HEK293T (cell line): ENCODE results near the gene GARNL3.

Source experiments
- CTCF ChIA-PET: fragments of 350-600 bp; formaldehyde crosslinking; extraction: SDS; loops from one replicate; lab custom pipeline; 2021; ENCODE audit warnings: antibody characterized with exemption, inconsistent platforms; lab: Yijun Ruan, JAX
- POLR2A ChIA-PET: fragments of 350-600 bp; formaldehyde crosslinking; extraction: SDS; loops from one replicate; lab custom pipeline; 2020; ENCODE audit warnings: antibody characterized with exemption, inconsistent platforms; lab: Yijun Ruan, JAX
- DNase-seq: peaks from one replicate; pipeline ENCODE4 v3.0.0; 2012; ENCODE audit warnings: mixed read lengths; ENCODE audit errors: extremely low spot score
- ARNT ChIP-seq: fragments of 450-650 bp; IDR thresholded peaks from 2 replicates; pipeline ENCODE4 v1.6.1; 2017; ENCODE audit warnings: mild to moderate bottlenecking
- BHLHE40 ChIP-seq: fragments of 450-650 bp; IDR thresholded peaks from 2 replicates; pipeline ENCODE4 v1.6.1; 2016; ENCODE audit warnings: mild to moderate bottlenecking, moderate library complexity, borderline replicate concordance
- CTBP1 ChIP-seq: fragments of 450-650 bp; IDR thresholded peaks from 2 replicates; pipeline ENCODE4 v1.6.1; 2016; ENCODE audit warnings: borderline replicate concordance
- ELF4 ChIP-seq: fragments of 450-650 bp; IDR thresholded peaks from 2 replicates; pipeline ENCODE4 v1.6.1; 2017; ENCODE audit warnings: antibody characterized with exemption
- FOXA1 ChIP-seq: fragments of 450-650 bp; IDR thresholded peaks from 2 replicates; pipeline ENCODE4 v1.6.1; 2016; ENCODE audit warnings: mild to moderate bottlenecking
- FOXK2 ChIP-seq: fragments of 450-650 bp; IDR thresholded peaks from 2 replicates; pipeline ENCODE4 v1.6.1; 2016; ENCODE audit warnings: mild to moderate bottlenecking
- FOXM1 ChIP-seq: fragments of 450-650 bp; IDR thresholded peaks from 2 replicates; pipeline ENCODE4 v1.6.1; 2017; ENCODE audit warnings: mild to moderate bottlenecking, borderline replicate concordance
- HDGF ChIP-seq: fragments of 450-650 bp; IDR thresholded peaks from 2 replicates; pipeline ENCODE4 v1.6.1; 2017; ENCODE audit warnings: antibody characterized with exemption, borderline replicate concordance
- L3MBTL2 ChIP-seq: fragments of 450-650 bp; conservative IDR thresholded peaks from 2 replicates; pipeline ENCODE4 v1.6.1; 2016; ENCODE audit warnings: mild to moderate bottlenecking
- LEF1 ChIP-seq: fragments of 450-650 bp; IDR thresholded peaks from 2 replicates; pipeline ENCODE4 v1.6.1; 2017; ENCODE audit warnings: mild to moderate bottlenecking, borderline replicate concordance
- NFRKB ChIP-seq: fragments of 450-650 bp; IDR thresholded peaks from 2 replicates; pipeline ENCODE4 v1.6.1; 2016; ENCODE audit warnings: mild to moderate bottlenecking, moderate library complexity
- PKNOX1 ChIP-seq: fragments of 450-650 bp; IDR thresholded peaks from 2 replicates; pipeline ENCODE4 v1.6.1; 2016
- SP1 ChIP-seq: fragments of 450-650 bp; IDR thresholded peaks from 2 replicates; pipeline ENCODE4 v1.6.1; 2017
- SUZ12 ChIP-seq: fragments of 450-650 bp; IDR thresholded peaks from 2 replicates; pipeline ENCODE4 v1.6.1; 2016; ENCODE audit warnings: mild to moderate bottlenecking
- TARDBP ChIP-seq: fragments of 450-650 bp; IDR thresholded peaks from 2 replicates; pipeline ENCODE4 v1.6.1; 2016
- ZNF384 ChIP-seq: fragments of 450-650 bp; IDR thresholded peaks from 2 replicates; pipeline ENCODE4 v1.6.1; 2016

GARNL3 gene

GRCh38 chr9:127334725-127335124, 70.2 kb downstream of the GARNL3 start:
- no peak for DNase-seq
- POLR2A ChIA-PET = no interaction called here
- CTCF ChIA-PET = no interaction called here
- TF ChIP-seq NFRKB (no peak), FOXM1 (no peak), LEF1 (no peak), BHLHE40 (no peak), FOXA1 (no peak), FOXK2 (no peak), HDGF (no peak), PKNOX1 (no peak), ARNT (no peak), TARDBP (no peak), SP1 (no peak), ZNF384 (no peak), SUZ12 (no peak), CTBP1 (no peak), ELF4 (no peak)

- no peak for DNase-seq
- ChIA-PET CTCF (no interaction called here), POLR2A (no interaction called here)
- TF ChIP-seq SP1 (no peak), TARDBP (no peak), PKNOX1 (no peak), FOXA1 (no peak), CTBP1 (no peak), BHLHE40 (no peak), HDGF (no peak), L3MBTL2 (no peak), ELF4 (no peak), SUZ12 (no peak), LEF1 (no peak), NFRKB (no peak), FOXM1 (no peak), ARNT (no peak), FOXK2 (no peak), ZNF384 (no peak)
Observed at GRCh38 chr9:127336086-127336485, 71.5 kb downstream of the GARNL3 start.

DNA sequence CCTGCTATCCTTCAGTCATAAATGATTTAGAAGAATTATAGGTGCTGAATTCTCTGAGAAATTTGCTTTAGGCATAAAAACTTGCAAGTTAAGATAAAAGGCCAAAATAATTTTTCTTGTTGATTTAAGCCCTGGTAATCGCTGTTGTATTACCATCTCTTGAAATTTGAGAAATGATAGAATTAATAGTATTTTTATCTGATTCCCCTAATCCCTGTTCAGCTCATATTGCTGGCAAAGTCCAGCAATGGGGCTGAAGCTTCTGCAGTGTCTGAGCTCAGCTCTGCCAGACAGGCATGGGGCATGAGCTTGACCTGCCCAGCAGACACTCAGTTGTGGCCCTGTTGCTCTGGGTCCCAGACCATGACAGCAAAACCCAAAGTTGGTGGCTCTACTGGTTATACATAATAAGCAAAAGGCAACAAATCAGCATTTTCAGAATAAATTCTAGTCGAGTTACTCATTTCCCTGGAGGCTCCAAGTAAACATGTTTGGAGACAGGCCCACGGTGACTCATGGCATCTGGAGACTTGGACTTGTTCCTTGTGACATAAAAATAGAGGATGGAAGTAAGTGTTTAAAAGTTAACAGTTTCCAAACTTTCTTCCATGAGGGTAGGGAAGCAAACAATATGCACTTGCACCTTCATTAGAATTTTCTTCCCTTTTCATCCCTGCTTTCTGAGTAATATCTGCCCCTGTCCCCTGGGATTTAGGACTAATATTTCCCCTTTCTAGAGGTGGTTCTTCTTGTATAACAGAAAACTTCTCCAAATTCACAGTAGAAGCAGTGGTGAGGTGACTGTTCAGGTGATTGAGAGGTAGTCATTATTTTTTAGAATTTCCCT, 72.2 kb downstream of the GARNL3 start:
- ChIA-PET CTCF (no interaction called here), POLR2A (no interaction called here)
- TF ChIP-seq FOXK2 (no peak), BHLHE40 (no peak), HDGF (no peak), L3MBTL2 (no peak), SUZ12 (no peak), FOXM1 (no peak), FOXA1 (no peak), ELF4 (no peak), LEF1 (no peak), ZNF384 (no peak), NFRKB (no peak)
- DNase-seq = no peak

- DNase-seq = no peak
- CTCF ChIA-PET = no interaction called here
- POLR2A ChIA-PET = no interaction called here
- TF ChIP-seq BHLHE40 = no peak
- TF ChIP-seq SP1 = no peak
- TF ChIP-seq FOXK2 = no peak
- no peak for TF ChIP-seq SUZ12
- TF ChIP-seq ELF4 = no peak
- TF ChIP-seq NFRKB = no peak
- no peak for TF ChIP-seq LEF1
- TF ChIP-seq ZNF384 = no peak
- TF ChIP-seq FOXM1 = no peak
- no peak for TF ChIP-seq FOXA1
- no peak for TF ChIP-seq CTBP1
- no peak for TF ChIP-seq HDGF
- TF ChIP-seq L3MBTL2 = no peak
- TF ChIP-seq ARNT = no peak
Observed at GRCh38 chr9:127340721-127341120, 76.1 kb downstream of the GARNL3 start.

GRCh38 chr9:127341152-127341551, 76.6 kb downstream of the GARNL3 start:
- no peak for TF ChIP-seq ZNF384
- TF ChIP-seq FOXA1 = no peak
- TF ChIP-seq BHLHE40 = no peak
- no peak for TF ChIP-seq NFRKB
- ChIA-PET POLR2A (no interaction called here), CTCF (interaction anchor here (0.6 kb wide), 1 partner anchor 110 kb away, joined by 3 read pairs; no protein-coding TSS in a partner anchor)
- DNase-seq = no peak

GRCh38 chr9:127344368-127345000, 79.9 kb downstream of the GARNL3 start:
- ChIA-PET POLR2A (no interaction called here), CTCF (no interaction called here)
- TF ChIP-seq ZNF384 = no peak
- TF ChIP-seq L3MBTL2 = no peak
- no peak for TF ChIP-seq FOXA1
- TF ChIP-seq LEF1 = no peak
- no peak for TF ChIP-seq NFRKB
- no peak for TF ChIP-seq TARDBP
- TF ChIP-seq HDGF = no peak
- no peak for TF ChIP-seq FOXK2
- no peak for TF ChIP-seq PKNOX1
- no peak for TF ChIP-seq ELF4
- no peak for TF ChIP-seq SP1
- TF ChIP-seq SUZ12 = no peak
- no peak for TF ChIP-seq ARNT
- TF ChIP-seq CTBP1 = no peak
- DNase-seq = no peak
